Gastroesophageal sphincter (tissue), 4 donors: Measurements from ENCODE around the gene ATP2B2. TPM values are rescaled to one million over a fixed set of nuclear protein-coding genes. Genes with fewer than 3 reads are reported as not detected.

Experiments
- ATAC-seq: fragments of 150-250 bp; one replicate; pipeline ENCODE4 v1.9.1; 2016; ENCODE audit warnings: mild to moderate bottlenecking, moderate library complexity
- H3K27ac ChIP-seq, 4 donors: fragments of 200-600 bp; sonication (generic) in 3 of 4; 1 replicate in 3 of 4; 2 replicates in 1 of 4; pipeline ENCODE4 v1.5.1; 2016 to 2019
- H3K27me3 ChIP-seq: fragments of 200-600 bp; sonication (generic); one replicate; pipeline ENCODE4 v1.5.1; 2019
- H3K36me3 ChIP-seq, 2 donors: fragments of 200-600 bp; sonication (generic); one replicate each; pipeline ENCODE4 v1.5.1; 2019; ENCODE audit warnings: control low read depth in 1 of 2
- H3K4me1 ChIP-seq, 3 donors: fragments of 200-600 bp; sonication (generic); 1 replicate in 2 of 3; 2 replicates in 1 of 3; pipeline ENCODE4 v1.5.1; 2016 to 2019; ENCODE audit warnings: control low read depth in 2 of 3
- H3K4me3 ChIP-seq, 2 donors: fragments of 200-600 bp; sonication (generic); one replicate each; pipeline ENCODE4 v1.5.1; 2019; ENCODE audit warnings: mild to moderate bottlenecking in 1 of 2, moderate library complexity in 1 of 2
- H3K9me3 ChIP-seq, 3 donors: fragments of 200-600 bp; sonication (generic); one replicate each; pipeline ENCODE4 v1.5.1; 2017 to 2019; ENCODE audit warnings: control low read depth in 2 of 3
- EP300 ChIP-seq: sonication (generic); formaldehyde crosslinking; IDR thresholded peaks from one replicate; pipeline ENCODE4 v1.6.1; 2017; ENCODE audit warnings: antibody characterized with exemption, mild to moderate bottlenecking
- POLR2A ChIP-seq, 2 donors: fragments of 450-650 bp; IDR thresholded peaks; one replicate each; pipeline ENCODE4 v1.6.1; 2017; ENCODE audit warnings: antibody characterized with exemption in 2 of 2, mild to moderate bottlenecking in 2 of 2, moderate library complexity in 1 of 2
- POLR2AphosphoS5 ChIP-seq: sonication (generic); formaldehyde crosslinking; IDR thresholded peaks from one replicate; pipeline ENCODE4 v1.6.1; 2017; ENCODE audit warnings: antibody characterized with exemption
- WGBS, 2 donors: methylation state at CpG; one replicate each; pipeline ENCODE4 v1.1.5; 2018; ENCODE audit warnings: low coverage in 1 of 2; 5-methylcytosine and 5-hydroxymethylcytosine counted together
- total RNA-seq, 4 donors: library from RNA; depleted of rRNA; stranded (reverse); fragments of >200 nt; gene quantifications; one replicate each; pipeline ENCODE4 v1.1.0, GENCODE V29; 2016
- TF ChIP-seq, protein P1 (sequence below), 4 experiments: fragments of 200-600 bp in 2 of 4; fragments of 450-650 bp in 2 of 4; sonication (generic) in 1 of 4; IDR thresholded peaks; one replicate each; pipeline ENCODE4 v1.5.1; 2017 to 2019; ENCODE audit warnings: antibody characterized with exemption in 4 of 4, mild to moderate bottlenecking in 2 of 4, moderate library complexity in 2 of 4

The ATP2B2 gene
- total RNA-seq, 4 donors from 2014 or later, result 0.13 to 0.30 (median 0.27) TPM; not detected in 1

DNA sequence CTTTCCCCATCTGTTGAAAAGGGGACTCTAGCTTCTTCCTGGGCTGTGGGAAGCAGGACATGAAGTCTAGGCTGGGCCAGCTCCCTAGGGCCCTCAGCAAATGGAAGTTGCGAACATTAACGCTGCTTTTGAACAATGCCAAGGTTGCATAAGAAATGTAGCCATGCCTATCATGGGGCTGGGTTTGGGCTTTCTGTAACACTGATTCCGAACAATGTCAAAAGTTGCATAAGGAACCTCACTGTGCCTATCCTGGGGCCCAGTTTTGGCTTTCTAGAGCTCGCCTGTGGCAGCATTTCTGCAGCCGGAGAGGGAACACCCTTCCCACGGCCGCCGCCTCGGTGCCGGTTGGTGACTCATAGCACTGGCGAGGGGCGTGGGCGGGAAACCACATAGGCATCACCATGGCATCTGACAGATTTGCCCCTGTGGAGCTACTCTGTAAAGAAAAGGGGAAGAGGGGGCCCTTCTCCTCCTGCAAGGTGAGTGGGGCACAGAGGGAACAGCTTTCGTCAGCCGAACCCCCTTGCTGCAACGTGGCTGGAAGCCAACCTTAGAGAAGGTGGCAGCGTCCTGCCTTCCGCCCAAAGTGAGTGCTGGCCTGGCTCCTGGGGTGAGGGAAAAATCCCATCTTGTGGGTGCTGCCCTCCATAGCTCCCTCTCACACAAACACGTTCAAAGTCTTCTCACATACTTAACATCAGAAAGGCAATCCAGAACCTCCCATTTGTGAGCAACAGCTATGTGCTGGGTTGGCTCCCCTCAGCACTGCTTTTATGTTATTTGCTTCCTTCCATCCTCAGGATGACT lies 46.6 kb upstream of the ATP2B2 start:
- H3K4me3 ChIP-seq, result no peak overlapping the region
- H3K36me3 ChIP-seq, result no peaks in the 10 kb centered on the region
- no peaks in the 10 kb centered on the region for H3K4me1 ChIP-seq
- 92 to 100% methylated on average over 1 to 3 of the region's 19 CpGs for WGBS, 2 donors
- no peak for TF ChIP-seq POLR2A (IDR thresholded peaks at IDR 0.05)
- TF ChIP-seq POLR2AphosphoS5, result no peak
- TF ChIP-seq EP300, result no peak
- TF ChIP-seq, protein P1, sequence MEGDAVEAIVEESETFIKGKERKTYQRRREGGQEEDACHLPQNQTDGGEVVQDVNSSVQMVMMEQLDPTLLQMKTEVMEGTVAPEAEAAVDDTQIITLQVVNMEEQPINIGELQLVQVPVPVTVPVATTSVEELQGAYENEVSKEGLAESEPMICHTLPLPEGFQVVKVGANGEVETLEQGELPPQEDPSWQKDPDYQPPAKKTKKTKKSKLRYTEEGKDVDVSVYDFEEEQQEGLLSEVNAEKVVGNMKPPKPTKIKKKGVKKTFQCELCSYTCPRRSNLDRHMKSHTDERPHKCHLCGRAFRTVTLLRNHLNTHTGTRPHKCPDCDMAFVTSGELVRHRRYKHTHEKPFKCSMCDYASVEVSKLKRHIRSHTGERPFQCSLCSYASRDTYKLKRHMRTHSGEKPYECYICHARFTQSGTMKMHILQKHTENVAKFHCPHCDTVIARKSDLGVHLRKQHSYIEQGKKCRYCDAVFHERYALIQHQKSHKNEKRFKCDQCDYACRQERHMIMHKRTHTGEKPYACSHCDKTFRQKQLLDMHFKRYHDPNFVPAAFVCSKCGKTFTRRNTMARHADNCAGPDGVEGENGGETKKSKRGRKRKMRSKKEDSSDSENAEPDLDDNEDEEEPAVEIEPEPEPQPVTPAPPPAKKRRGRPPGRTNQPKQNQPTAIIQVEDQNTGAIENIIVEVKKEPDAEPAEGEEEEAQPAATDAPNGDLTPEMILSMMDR (IDR thresholded peaks at IDR 0.05), result no peak
- ATAC-seq, result peak; percentile 26
- peak overlapping the region in 2 of 4 donors; percentile 17 to 35 for H3K27ac ChIP-seq
- peaks cover 38% of the 10 kb centered on the region for H3K27me3 ChIP-seq
- H3K9me3 ChIP-seq, result no peaks in the 10 kb centered on the region

DNA sequence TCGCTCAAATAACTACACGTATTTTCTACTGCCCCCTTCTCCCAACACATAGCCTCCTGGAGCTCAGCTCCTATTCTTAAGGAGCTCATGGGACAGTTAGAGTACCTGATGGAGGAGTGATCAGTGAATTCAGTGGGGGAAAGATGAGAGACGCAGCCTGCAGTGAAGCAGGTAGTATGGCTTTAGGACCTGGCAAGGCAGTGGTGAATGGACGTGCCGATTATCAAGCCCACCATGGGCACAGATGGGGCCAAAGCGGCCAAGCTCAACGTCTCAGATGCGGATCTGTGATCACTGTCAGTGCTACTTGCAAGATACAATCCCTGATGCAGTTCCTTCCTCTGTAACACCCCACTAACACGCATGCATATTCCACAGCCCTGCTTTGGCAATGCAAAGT lies 45.8 kb upstream of the ATP2B2 start:
- H3K36me3 ChIP-seq, result no peaks in the 10 kb centered on the region
- H3K9me3 ChIP-seq, result no peaks in the 10 kb centered on the region
- ATAC-seq, result no peak
- H3K4me1 ChIP-seq, result no peaks in the 10 kb centered on the region
- H3K27me3 ChIP-seq, result peaks cover 44% of the 10 kb centered on the region
- 60 to 81% methylated on average over 6 to 9 of the region's 9 CpGs for WGBS, 2 donors
- no peak for TF ChIP-seq EP300
- no peak overlapping the region for H3K4me3 ChIP-seq
- H3K27ac ChIP-seq, result no peak overlapping the region

GRCh38 chr3:10550705-10551104 lies 45.3 kb upstream of the ATP2B2 start:
- TF ChIP-seq EP300 (no peak), POLR2A (IDR thresholded peaks at IDR 0.05) (no peak), POLR2AphosphoS5 (no peak)
- TF ChIP-seq, protein P1 (IDR thresholded peaks at IDR 0.05), result no peak
- Histone ChIP-seq H3K36me3 (no peaks in the 10 kb centered on the region), H3K4me1 (no peaks in the 10 kb centered on the region), H3K27me3 (peaks cover 44% of the 10 kb centered on the region), H3K27ac (no peak overlapping the region), H3K4me3 (no peak overlapping the region), H3K9me3 (no peaks in the 10 kb centered on the region)
- no peak for ATAC-seq
- 61 to 80% methylated on average over 1 to 6 of the region's 10 CpGs for WGBS, 2 donors

- no peaks in the 10 kb centered on the region for H3K4me1 ChIP-seq
- peaks cover 40% of the 10 kb centered on the region for H3K27me3 ChIP-seq
- 60 to 92% methylated on average over 1 to 2 of the region's 2 CpGs for WGBS, 2 donors
- H3K9me3 ChIP-seq, result no peaks in the 10 kb centered on the region
- TF ChIP-seq POLR2A (IDR thresholded peaks at IDR 0.05) (no peak), POLR2AphosphoS5 (no peak), EP300 (no peak)
- TF ChIP-seq, protein P1 (IDR thresholded peaks at IDR 0.05), result no peak
- H3K36me3 ChIP-seq, result no peaks in the 10 kb centered on the region
- no peak for ATAC-seq
- no peak overlapping the region for H3K4me3 ChIP-seq
- H3K27ac ChIP-seq, result no peak overlapping the region
Observed at GRCh38 chr3:10549617-10550230, 44.3 kb upstream of the ATP2B2 start.

GRCh38 chr3:10548992-10549391 lies 43.6 kb upstream of the ATP2B2 start:
- Histone ChIP-seq H3K9me3 (peaks cover 0 to 4% (median 0%) of the 10 kb centered on the region in 3 donors), H3K27ac (no peak overlapping the region), H3K4me1 (no peaks in the 10 kb centered on the region), H3K4me3 (no peak overlapping the region), H3K27me3 (peaks cover 40% of the 10 kb centered on the region), H3K36me3 (no peaks in the 10 kb centered on the region)
- TF ChIP-seq, protein P1 (IDR thresholded peaks at IDR 0.05), result no peak
- no peak for TF ChIP-seq POLR2AphosphoS5
- no peak for TF ChIP-seq EP300
- TF ChIP-seq POLR2A (IDR thresholded peaks at IDR 0.05), result no peak
- ATAC-seq, result no peak
